Right lobe of liver (tissue), 6 donors: ENCODE data around the gene MT1E. TPM values are rescaled to one million over a fixed set of nuclear protein-coding genes. Genes with fewer than 3 reads are reported as not detected.

ENCODE experiments used
- ATAC-seq, 4 donors: fragments of 200-7000 bp; cut with Tn5 transposase; one replicate each; pipeline ENCODE4 v1.9.1; 2020; ENCODE audit warnings: mild to moderate bottlenecking in 4 of 4, moderate library complexity in 4 of 4
- DNase-seq, 3 donors: peaks; one replicate each; pipeline ENCODE4 v3.0.0-alpha.2; 2020
- H3K27ac ChIP-seq, 3 donors: fragments of 200-600 bp; one replicate each; pipeline ENCODE4 v1.8.0; 2022
- H3K27me3 ChIP-seq, 2 donors: fragments of 200-600 bp; one replicate each; pipeline ENCODE4 v1.8.0; 2022
- H3K36me3 ChIP-seq, 4 donors: fragments of 200-600 bp; sonication (generic) in 1 of 4; one replicate each; pipeline versions ENCODE4 v1.5.1 to v1.8.0; 2017 to 2022; ENCODE audit warnings: control low read depth in 1 of 4
- H3K4me1 ChIP-seq, 4 donors: fragments of 200-600 bp; sonication (generic) in 1 of 4; one replicate each; pipeline versions ENCODE4 v1.5.1 to v1.8.0; 2017 to 2022; ENCODE audit warnings: control low read depth in 1 of 4
- H3K4me3 ChIP-seq, 3 donors: fragments of 200-600 bp; one replicate each; pipeline ENCODE4 v1.8.0; 2022
- H3K9me3 ChIP-seq, 4 donors: fragments of 200-600 bp; sonication (generic) in 1 of 4; one replicate each; pipeline versions ENCODE4 v1.5.1 to v1.8.0; 2017 to 2022; ENCODE audit warnings: control low read depth in 1 of 4
- POLR2A ChIP-seq: fragments of 450-650 bp; IDR thresholded peaks from one replicate; pipeline ENCODE4 v1.6.1; 2017; ENCODE audit warnings: antibody characterized with exemption, mild to moderate bottlenecking
- WGBS: methylation state at CpG from one replicate; pipeline ENCODE4 v1.1.6; 2018; ENCODE audit warnings: low coverage, low lambda C conversion rate; ENCODE audit not compliant: insufficient coverage; ENCODE audit errors: missing lambda C conversion rate; 5-methylcytosine and 5-hydroxymethylcytosine counted together
- intact Hi-C, 2 donors: fragments of 100-400 bp; cut with DNase I; formaldehyde crosslinking; loops; one replicate each; pipeline versions ENCODE4 v1.11.2 to v1.14.1; 2022
- total RNA-seq, 6 experiments: library from RNA; depleted of rRNA in 2 of 6; stranded (reverse); fragments of >200 nt in 2 of 6; fragmentation: NEBNext Ultra II Directional in 3 of 6; extraction: Animal tissue kit (Norgen Biotek cat#: 25700) in 3 of 6; gene quantifications; one replicate each; pipeline versions ENCODE4 v1.1.0 to v1.2.4, GENCODE V29; 2016 to 2023
- TF ChIP-seq, protein P1 (sequence below), 4 donors: fragments of 200-600 bp in 3 of 4; fragments of 450-650 bp in 1 of 4; IDR thresholded peaks; one replicate each; pipeline versions ENCODE4 v1.5.1 to v1.8.0; 2016 to 2022; ENCODE audit warnings: antibody characterized with exemption in 4 of 4, mild to moderate bottlenecking in 2 of 4
- donor health status: DM: no; HTN: yes; CAD: no.
- donor health status: DM: no; HTN: no; CAD: no.
- donor health status: DM: no; HTN: no; CAD: no.
- donor health status: DM: no; HTN: yes; CAD: no.
- donor health status: DM: no; HTN: yes; CAD: no.

MT1E gene
- total RNA-seq, 6 experiments from 2014 or later: 403 to 1,748 (median 691) TPM

- Histone ChIP-seq H3K27ac (no peak overlapping the region), H3K4me3 (no peak overlapping the region), H3K27me3 (no peaks in the 10 kb centered on the region), H3K4me1 (peaks cover 0 to 20% (median 0%) of the 10 kb centered on the region in 4 donors), H3K9me3 (no peaks in the 10 kb centered on the region), H3K36me3 (no peaks in the 10 kb centered on the region)
- DNase-seq (no peak), ATAC-seq (no peak)
- intact Hi-C loops: no loop called here
- TF ChIP-seq, protein P1, sequence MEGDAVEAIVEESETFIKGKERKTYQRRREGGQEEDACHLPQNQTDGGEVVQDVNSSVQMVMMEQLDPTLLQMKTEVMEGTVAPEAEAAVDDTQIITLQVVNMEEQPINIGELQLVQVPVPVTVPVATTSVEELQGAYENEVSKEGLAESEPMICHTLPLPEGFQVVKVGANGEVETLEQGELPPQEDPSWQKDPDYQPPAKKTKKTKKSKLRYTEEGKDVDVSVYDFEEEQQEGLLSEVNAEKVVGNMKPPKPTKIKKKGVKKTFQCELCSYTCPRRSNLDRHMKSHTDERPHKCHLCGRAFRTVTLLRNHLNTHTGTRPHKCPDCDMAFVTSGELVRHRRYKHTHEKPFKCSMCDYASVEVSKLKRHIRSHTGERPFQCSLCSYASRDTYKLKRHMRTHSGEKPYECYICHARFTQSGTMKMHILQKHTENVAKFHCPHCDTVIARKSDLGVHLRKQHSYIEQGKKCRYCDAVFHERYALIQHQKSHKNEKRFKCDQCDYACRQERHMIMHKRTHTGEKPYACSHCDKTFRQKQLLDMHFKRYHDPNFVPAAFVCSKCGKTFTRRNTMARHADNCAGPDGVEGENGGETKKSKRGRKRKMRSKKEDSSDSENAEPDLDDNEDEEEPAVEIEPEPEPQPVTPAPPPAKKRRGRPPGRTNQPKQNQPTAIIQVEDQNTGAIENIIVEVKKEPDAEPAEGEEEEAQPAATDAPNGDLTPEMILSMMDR (IDR thresholded peaks at IDR 0.05): no peak
- TF ChIP-seq POLR2A: no peak
- WGBS: 78% methylated on average over 3 of the region's 3 CpGs
Observed at GRCh38 chr16:56649820-56650219, 24.2 kb downstream of the MT1E start.

DNA sequence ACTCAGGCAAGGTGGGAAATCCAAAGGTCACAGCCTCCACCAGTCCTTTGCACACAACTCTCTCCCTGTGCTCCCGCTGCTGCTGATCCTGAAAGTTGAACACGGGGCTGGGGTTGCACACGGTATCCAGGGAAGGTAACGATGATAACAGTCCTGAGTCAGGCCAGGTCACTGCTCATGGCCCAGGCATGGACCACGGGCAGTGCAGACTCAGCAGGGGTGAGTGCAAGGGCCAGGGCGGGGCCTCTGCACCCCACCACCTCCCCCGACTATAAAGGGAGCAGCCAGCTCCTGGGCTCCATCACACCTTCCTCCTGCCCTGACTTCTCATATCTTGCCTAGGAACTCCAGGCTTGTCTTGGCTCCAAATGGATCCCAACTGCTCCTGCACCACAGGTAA lies 26.0 kb downstream of the MT1E start, which contains the start of gene MT1B:
Gene MT1B (plus strand): TSS at position 301 of the 400 bp plus-strand sequence. CDS start 68 bp downstream, at position 369.
- DNase-seq (no peak), ATAC-seq (no peak)
- H3K27ac ChIP-seq: no peak within 1 kb of the TSS
- intact Hi-C loops: no loop called here
- peaks cover 0 to 19% (median 0%) of the 10 kb centered on the region in 4 donors for H3K4me1 ChIP-seq
- TF ChIP-seq, protein P1 (IDR thresholded peaks at IDR 0.05): no peak
- TF ChIP-seq POLR2A: no peak
- H3K27me3 ChIP-seq: no peaks in the 10 kb centered on the region
- 30% methylated on average over 2 of the region's 7 CpGs for WGBS
- no peak within 1 kb of the TSS for H3K4me3 ChIP-seq
- no peaks in the 10 kb centered on the region for H3K9me3 ChIP-seq
- no peaks in the 10 kb centered on the region for H3K36me3 ChIP-seq

- WGBS: no CpG with 5 or more reads among the region's 1 CpG
- no peaks in the 10 kb centered on the region for H3K27me3 ChIP-seq
- intact Hi-C loops: no loop called here
- ATAC-seq (no peak), DNase-seq (no peak)
- TF ChIP-seq, protein P1 (IDR thresholded peaks at IDR 0.05): no peak
- TF ChIP-seq POLR2A: no peak
- peaks cover 0 to 13% (median 0%) of the 10 kb centered on the region in 4 donors for H3K4me1 ChIP-seq
- H3K36me3 ChIP-seq: no peaks in the 10 kb centered on the region
- H3K4me3 ChIP-seq: no peak overlapping the region
- H3K27ac ChIP-seq: no peak overlapping the region
- no peaks in the 10 kb centered on the region for H3K9me3 ChIP-seq
Observed at GRCh38 chr16:56652600-56652999, 27.0 kb downstream of the MT1E start.

- H3K4me3 ChIP-seq: no peak overlapping the region
- no peak overlapping the region for H3K27ac ChIP-seq
- WGBS: 93% methylated on average over 7 of the region's 7 CpGs
- ATAC-seq (no peak), DNase-seq (no peak)
- H3K27me3 ChIP-seq: no peaks in the 10 kb centered on the region
- peaks cover 0 to 9% (median 0%) of the 10 kb centered on the region in 4 donors for H3K4me1 ChIP-seq
- no peaks in the 10 kb centered on the region for H3K36me3 ChIP-seq
- H3K9me3 ChIP-seq: no peaks in the 10 kb centered on the region
- TF ChIP-seq POLR2A: no peak
- TF ChIP-seq, protein P1 (IDR thresholded peaks at IDR 0.05): no peak
- intact Hi-C loops: no loop called here
Observed at GRCh38 chr16:56653218-56653617, 27.6 kb downstream of the MT1E start.
